ENCODE measurements around the gene EXOG.
A peak's percentile ranks its signal among the peaks of the same experiment; 100 is the strongest.

DNA sequence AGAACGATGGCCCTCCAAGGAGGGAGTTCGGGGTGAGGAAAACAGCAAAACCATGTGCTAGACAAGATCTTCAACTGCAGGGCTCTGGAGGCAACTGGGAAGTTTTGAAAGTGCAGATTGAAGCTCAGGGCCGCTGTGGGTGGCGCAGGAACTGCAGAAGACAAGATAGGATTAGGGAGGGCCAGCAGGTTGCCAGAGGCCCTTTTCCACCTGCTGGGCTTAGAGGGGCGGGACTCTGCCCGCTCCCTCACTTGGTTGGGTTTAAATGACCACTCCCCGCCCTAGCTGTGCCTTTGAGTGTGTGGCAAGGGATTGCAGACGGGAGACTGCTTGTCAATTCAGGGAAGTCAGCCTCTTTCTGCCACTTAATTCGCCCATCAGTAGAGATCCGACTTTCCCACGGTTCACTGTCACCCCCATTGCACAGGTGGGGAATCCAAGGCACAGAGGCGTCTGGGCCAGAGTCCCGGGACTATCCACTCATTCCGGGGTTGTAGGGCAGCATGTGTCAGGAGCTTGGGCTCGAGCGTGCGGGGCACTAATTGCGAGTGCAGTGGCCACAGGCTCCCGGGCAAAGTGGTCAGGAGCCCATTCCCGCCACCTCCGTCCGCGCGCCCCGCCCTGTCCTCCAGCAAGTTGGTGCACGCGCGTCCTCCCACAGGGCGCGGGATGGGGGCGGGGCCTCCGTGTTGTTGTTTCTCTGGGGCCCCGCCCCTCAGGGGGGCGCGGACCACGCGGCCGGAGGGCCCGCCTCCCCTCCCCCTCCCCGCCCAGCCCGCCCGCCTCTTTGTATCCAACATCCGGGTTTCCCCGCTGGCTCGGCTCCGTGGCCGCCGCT, 42.8 kb upstream of the EXOG start, which contains the start of gene ACVR2B:
- TF ChIP-seq, protein P1, sequence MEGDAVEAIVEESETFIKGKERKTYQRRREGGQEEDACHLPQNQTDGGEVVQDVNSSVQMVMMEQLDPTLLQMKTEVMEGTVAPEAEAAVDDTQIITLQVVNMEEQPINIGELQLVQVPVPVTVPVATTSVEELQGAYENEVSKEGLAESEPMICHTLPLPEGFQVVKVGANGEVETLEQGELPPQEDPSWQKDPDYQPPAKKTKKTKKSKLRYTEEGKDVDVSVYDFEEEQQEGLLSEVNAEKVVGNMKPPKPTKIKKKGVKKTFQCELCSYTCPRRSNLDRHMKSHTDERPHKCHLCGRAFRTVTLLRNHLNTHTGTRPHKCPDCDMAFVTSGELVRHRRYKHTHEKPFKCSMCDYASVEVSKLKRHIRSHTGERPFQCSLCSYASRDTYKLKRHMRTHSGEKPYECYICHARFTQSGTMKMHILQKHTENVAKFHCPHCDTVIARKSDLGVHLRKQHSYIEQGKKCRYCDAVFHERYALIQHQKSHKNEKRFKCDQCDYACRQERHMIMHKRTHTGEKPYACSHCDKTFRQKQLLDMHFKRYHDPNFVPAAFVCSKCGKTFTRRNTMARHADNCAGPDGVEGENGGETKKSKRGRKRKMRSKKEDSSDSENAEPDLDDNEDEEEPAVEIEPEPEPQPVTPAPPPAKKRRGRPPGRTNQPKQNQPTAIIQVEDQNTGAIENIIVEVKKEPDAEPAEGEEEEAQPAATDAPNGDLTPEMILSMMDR (IDR thresholded peaks at IDR 0.05) = no peak
- TF ChIP-seq POLR2A (IDR thresholded peaks at IDR 0.05) (peak; percentile 12), POLR2AphosphoS5 (IDR thresholded peaks at IDR 0.05) (peak in 2 of 3 donors; percentile 21 to 36)
